ENCODE measurements around the gene ARHGEF4. TPM values are rescaled to one million over a fixed set of nuclear protein-coding genes. Genes with fewer than 3 reads are reported as not detected.
"Not testable (repeated sequence)": the region's sequence is repeated elsewhere in the genome, so short reads cannot be mapped to it uniquely, and the experiment has no call there.

ARHGEF4 gene
- total and polyA plus RNA-seq, 2 experiments from 2014 or later: 26.0 to 82.2 TPM

- no peak for DNase-seq (ENCODE audit: low read depth in 1 of 2, low spot score in 1 of 2)
- no peak for TF ChIP-seq CTCF (IDR thresholded peaks at IDR 0.05; ENCODE audit: low read depth, low read length)
- H3K27me3 ChIP-seq: no peaks in the 10 kb centered on the region
- H3K9me3 ChIP-seq (ENCODE audit: low read depth): no peaks in the 10 kb centered on the region
- no peak overlapping the region for H3K27ac ChIP-seq
- H3K4me3 ChIP-seq: no peak overlapping the region
- H3K36me3 ChIP-seq: no peaks in the 10 kb centered on the region
- no peaks in the 10 kb centered on the region for H3K4me1 ChIP-seq (ENCODE audit: low read depth)
Observed at GRCh38 chr2:130901061-130901460, 64.3 kb downstream of the ARHGEF4 start.

GRCh38 chr2:130901626-130902025 lies 64.9 kb downstream of the ARHGEF4 start:
- not testable (repeated sequence) for DNase-seq (ENCODE audit: low read depth in 1 of 2, low spot score in 1 of 2); H3K27me3 ChIP-seq; H3K27ac ChIP-seq; H3K36me3 ChIP-seq; H3K4me1 ChIP-seq (ENCODE audit: low read depth); H3K4me3 ChIP-seq; H3K9me3 ChIP-seq (ENCODE audit: low read depth)

GRCh38 chr2:130908832-130909231 lies 72.1 kb downstream of the ARHGEF4 start:
- Histone ChIP-seq H3K36me3 (no peaks in the 10 kb centered on the region), H3K27me3 (no peaks in the 10 kb centered on the region), H3K9me3 (ENCODE audit: low read depth) (peaks cover 3% of the 10 kb centered on the region), H3K27ac (no peak overlapping the region), H3K4me1 (ENCODE audit: low read depth) (no peaks in the 10 kb centered on the region), H3K4me3 (no peak overlapping the region)
- no peak for DNase-seq (ENCODE audit: low read depth in 1 of 2, low spot score in 1 of 2)
- no peak for TF ChIP-seq CTCF (IDR thresholded peaks at IDR 0.05; ENCODE audit: low read depth, low read length)

- Histone ChIP-seq H3K27me3 (no peaks in the 10 kb centered on the region), H3K9me3 (ENCODE audit: low read depth) (peaks cover 3% of the 10 kb centered on the region), H3K4me3 (no peak overlapping the region), H3K4me1 (ENCODE audit: low read depth) (no peaks in the 10 kb centered on the region), H3K36me3 (no peaks in the 10 kb centered on the region), H3K27ac (no peak overlapping the region)
- DNase-seq (ENCODE audit: low read depth in 1 of 2, low spot score in 1 of 2): no peak
- no peak for TF ChIP-seq CTCF (IDR thresholded peaks at IDR 0.05; ENCODE audit: low read depth, low read length)
Observed at GRCh38 chr2:130910931-130911330, 74.2 kb downstream of the ARHGEF4 start.

- DNase-seq (ENCODE audit: low read depth in 1 of 2, low spot score in 1 of 2): no peak
- no peak overlapping the region for H3K27ac ChIP-seq
Observed at GRCh38 chr2:130911482-130911881, 74.8 kb downstream of the ARHGEF4 start.

GRCh38 chr2:130911996-130912395 lies 75.3 kb downstream of the ARHGEF4 start:
- Histone ChIP-seq H3K27ac (no peak overlapping the region), H3K36me3 (no peaks in the 10 kb centered on the region), H3K4me3 (no peak overlapping the region), H3K9me3 (ENCODE audit: low read depth) (no peaks in the 10 kb centered on the region), H3K27me3 (no peaks in the 10 kb centered on the region), H3K4me1 (ENCODE audit: low read depth) (no peaks in the 10 kb centered on the region)
- TF ChIP-seq CTCF (IDR thresholded peaks at IDR 0.05; ENCODE audit: low read depth, low read length): no peak
- no peak for DNase-seq (ENCODE audit: low read depth in 1 of 2, low spot score in 1 of 2)

More at GRCh38 chr2:130911482-130911881, 74.8 kb downstream of the ARHGEF4 start:
- H3K36me3 ChIP-seq: no peaks in the 10 kb centered on the region
- H3K4me1 ChIP-seq (ENCODE audit: low read depth): no peaks in the 10 kb centered on the region
- no peak overlapping the region for H3K4me3 ChIP-seq
- no peak for TF ChIP-seq CTCF (IDR thresholded peaks at IDR 0.05; ENCODE audit: low read depth, low read length)
- no peaks in the 10 kb centered on the region for H3K27me3 ChIP-seq
- no peaks in the 10 kb centered on the region for H3K9me3 ChIP-seq (ENCODE audit: low read depth)
